ENCODE results near the gene ASTN1.

Gene ASTN1

DNA sequence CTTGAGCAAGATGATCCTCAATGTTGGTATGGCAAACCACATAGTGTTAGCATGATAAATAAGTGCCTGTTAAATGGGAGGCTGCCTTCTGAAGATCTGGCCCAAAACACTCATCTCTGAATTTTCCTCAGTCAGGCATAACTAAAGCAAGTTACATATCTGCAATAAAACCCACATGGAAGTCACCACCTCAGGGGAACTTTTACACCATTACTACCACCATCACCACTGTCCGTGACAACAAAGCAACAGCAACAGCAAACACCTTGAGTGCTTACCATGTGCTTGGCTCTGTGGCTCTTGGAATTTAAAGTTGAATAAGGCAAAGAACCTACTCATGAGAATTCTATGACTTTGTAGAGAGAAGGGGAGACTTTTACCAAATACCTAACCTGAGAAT, 233.0 kb downstream of the ASTN1 start:
- Histone ChIP-seq H3K9ac (ENCODE audit: low read length) (no peak overlapping the region), H2AFZ (ENCODE audit: low read depth, low read length) (no peak overlapping the region), H3K27me3 (ENCODE audit: control insufficient read depth in 1 of 2, insufficient read depth in 1 of 2, low read length in 2 of 2) (peaks cover 0 to 30% of the 10 kb centered on the region in 2 experiments), H3K23ac (ENCODE audit: low read length in 2 of 2) (no peak overlapping the region), H3K14ac (ENCODE audit: low read length in 2 of 2) (no peak overlapping the region), H3K27ac (ENCODE audit: low read length, poor library complexity, severe bottlenecking) (no peak overlapping the region), H3K4ac (ENCODE audit: low read depth in 1 of 2, low read length in 2 of 2) (no peak overlapping the region), H3K4me1 (ENCODE audit: control insufficient read depth, insufficient read depth, low read depth, low read length) (no peaks in the 10 kb centered on the region), H3K36me3 (ENCODE audit: control insufficient read depth in 1 of 2, insufficient read depth in 2 of 2, low read depth in 1 of 2, low read length in 2 of 2) (no peaks in the 10 kb centered on the region), H2AK5ac (ENCODE audit: low read length, severe bottlenecking) (no peak overlapping the region), H3K79me1 (replicated peaks; ENCODE audit: low read length, poor library complexity, severe bottlenecking) (no peaks in the 10 kb centered on the region), H4K91ac (ENCODE audit: low read length) (no peak overlapping the region), H4K8ac (ENCODE audit: low read length) (no peak overlapping the region), H2BK5ac (ENCODE audit: low read depth, low read length, poor library complexity, severe bottlenecking) (no peak overlapping the region), H2BK12ac (ENCODE audit: low read length in 2 of 2) (no peak overlapping the region), H2BK120ac (ENCODE audit: low read depth, low read length) (no peak overlapping the region), H3K18ac (ENCODE audit: low read depth in 1 of 2, low read length in 2 of 2) (no peak overlapping the region), H3K4me2 (ENCODE audit: low read length, poor library complexity, severe bottlenecking) (no peak overlapping the region), H3K9me3 (ENCODE audit: control insufficient read depth, low read length) (no peaks in the 10 kb centered on the region), H3K4me3 (ENCODE audit: insufficient read depth in 1 of 2, low read depth in 1 of 2, low read length in 2 of 2) (no peak overlapping the region), H2BK15ac (ENCODE audit: low read depth, poor library complexity, severe bottlenecking) (no peak overlapping the region)
- no peak for DNase-seq
- WGBS, result no CpG with 5 or more reads among the region's 1 CpG

DNA sequence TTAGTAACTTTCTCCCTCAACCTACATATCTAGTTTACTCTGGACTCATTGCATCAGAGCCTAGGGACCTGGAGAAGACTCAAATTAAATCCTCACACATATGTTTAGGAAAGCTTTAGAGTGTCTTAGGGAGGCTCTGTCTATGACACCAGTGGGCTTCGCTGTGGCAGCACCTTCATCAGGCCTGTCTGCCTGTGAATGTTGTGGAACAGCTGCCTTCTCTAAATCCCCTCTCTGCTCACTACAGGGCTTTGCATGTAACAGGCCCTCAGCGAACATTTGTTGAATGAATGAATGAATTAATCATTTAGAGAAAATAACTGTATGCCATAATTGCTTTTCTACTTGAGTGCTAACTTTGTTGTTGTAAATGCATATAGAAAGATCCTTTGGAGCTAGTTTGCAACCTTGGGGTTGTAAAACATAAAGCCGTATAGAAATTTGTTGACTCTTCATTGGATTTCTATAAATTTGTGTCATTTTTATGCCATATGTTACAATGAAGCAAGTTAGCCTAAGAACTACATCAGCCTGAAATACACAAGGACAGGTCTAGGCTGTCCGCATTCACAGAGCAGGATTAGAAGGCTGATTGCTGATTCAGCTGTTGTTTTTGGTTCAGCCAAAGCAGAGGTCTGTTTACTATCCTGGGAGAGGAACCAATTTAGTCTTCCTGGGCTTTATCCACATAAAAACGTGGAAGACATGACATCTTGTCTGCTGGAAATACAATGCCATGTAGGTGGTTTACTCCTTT, 238.0 kb downstream of the ASTN1 start:
- Histone ChIP-seq H2BK15ac (ENCODE audit: low read depth, poor library complexity, severe bottlenecking) (no peak overlapping the region), H3K4ac (ENCODE audit: low read depth in 1 of 2, low read length in 2 of 2) (no peak overlapping the region), H3K79me1 (replicated peaks; ENCODE audit: low read length, poor library complexity, severe bottlenecking) (no peaks in the 10 kb centered on the region), H3K27me3 (ENCODE audit: control insufficient read depth in 1 of 2, insufficient read depth in 1 of 2, low read length in 2 of 2) (peaks cover 0 to 43% of the 10 kb centered on the region in 2 experiments), H2BK120ac (ENCODE audit: low read depth, low read length) (no peak overlapping the region), H2BK12ac (ENCODE audit: low read length in 2 of 2) (no peak overlapping the region), H3K4me1 (ENCODE audit: control insufficient read depth, insufficient read depth, low read depth, low read length) (no peaks in the 10 kb centered on the region), H3K27ac (ENCODE audit: low read length, poor library complexity, severe bottlenecking) (no peak overlapping the region), H3K23ac (ENCODE audit: low read length in 2 of 2) (no peak overlapping the region), H3K14ac (ENCODE audit: low read length in 2 of 2) (no peak overlapping the region), H3K4me3 (ENCODE audit: insufficient read depth in 1 of 2, low read depth in 1 of 2, low read length in 2 of 2) (no peak overlapping the region), H2AFZ (ENCODE audit: low read depth, low read length) (no peak overlapping the region), H3K9me3 (ENCODE audit: control insufficient read depth, low read length) (no peaks in the 10 kb centered on the region), H4K91ac (ENCODE audit: low read length) (no peak overlapping the region), H4K8ac (ENCODE audit: low read length) (no peak overlapping the region), H3K36me3 (ENCODE audit: control insufficient read depth in 1 of 2, insufficient read depth in 2 of 2, low read depth in 1 of 2, low read length in 2 of 2) (no peaks in the 10 kb centered on the region), H2AK5ac (ENCODE audit: low read length, severe bottlenecking) (no peak overlapping the region), H3K9ac (ENCODE audit: low read length) (no peak overlapping the region), H3K18ac (ENCODE audit: low read depth in 1 of 2, low read length in 2 of 2) (no peak overlapping the region), H3K4me2 (ENCODE audit: low read length, poor library complexity, severe bottlenecking) (no peak overlapping the region), H2BK5ac (ENCODE audit: low read depth, low read length, poor library complexity, severe bottlenecking) (no peak overlapping the region)
- 75% methylated on average over 4 of the region's 5 CpGs for WGBS
- DNase-seq, result no peak

- no peak overlapping the region for H2AFZ ChIP-seq (ENCODE audit: low read depth, low read length)
- DNase-seq, result no peak
- H3K27ac ChIP-seq (ENCODE audit: low read length, poor library complexity, severe bottlenecking), result no peak overlapping the region
- no peaks in the 10 kb centered on the region for H3K4me1 ChIP-seq (ENCODE audit: control insufficient read depth, insufficient read depth, low read depth, low read length)
- no peak overlapping the region for H2AK5ac ChIP-seq (ENCODE audit: low read length, severe bottlenecking)
- H3K9ac ChIP-seq (ENCODE audit: low read length), result no peak overlapping the region
- peaks cover 0 to 39% of the 10 kb centered on the region in 2 experiments for H3K27me3 ChIP-seq (ENCODE audit: control insufficient read depth in 1 of 2, insufficient read depth in 1 of 2, low read length in 2 of 2)
- 90% methylated on average over 2 of the region's 5 CpGs for WGBS
- H2BK5ac ChIP-seq (ENCODE audit: low read depth, low read length, poor library complexity, severe bottlenecking), result no peak overlapping the region
- H4K91ac ChIP-seq (ENCODE audit: low read length), result no peak overlapping the region
- no peak overlapping the region for H3K4me3 ChIP-seq (ENCODE audit: insufficient read depth in 1 of 2, low read depth in 1 of 2, low read length in 2 of 2)
- no peak overlapping the region for H2BK12ac ChIP-seq (ENCODE audit: low read length in 2 of 2)
- no peaks in the 10 kb centered on the region for H3K36me3 ChIP-seq (ENCODE audit: control insufficient read depth in 1 of 2, insufficient read depth in 2 of 2, low read depth in 1 of 2, low read length in 2 of 2)
- no peaks in the 10 kb centered on the region for H3K9me3 ChIP-seq (ENCODE audit: control insufficient read depth, low read length)
- H2BK120ac ChIP-seq (ENCODE audit: low read depth, low read length), result no peak overlapping the region
- no peak overlapping the region for H3K4ac ChIP-seq (ENCODE audit: low read depth in 1 of 2, low read length in 2 of 2)
- no peak overlapping the region for H3K18ac ChIP-seq (ENCODE audit: low read depth in 1 of 2, low read length in 2 of 2)
- no peak overlapping the region for H3K4me2 ChIP-seq (ENCODE audit: low read length, poor library complexity, severe bottlenecking)
- H3K79me1 ChIP-seq (replicated peaks; ENCODE audit: low read length, poor library complexity, severe bottlenecking), result no peaks in the 10 kb centered on the region
- no peak overlapping the region for H3K23ac ChIP-seq (ENCODE audit: low read length in 2 of 2)
- H4K8ac ChIP-seq (ENCODE audit: low read length), result no peak overlapping the region
- H3K14ac ChIP-seq (ENCODE audit: low read length in 2 of 2), result no peak overlapping the region
- H2BK15ac ChIP-seq (ENCODE audit: low read depth, poor library complexity, severe bottlenecking), result no peak overlapping the region
Observed at GRCh38 chr1:176925223-176925622, 239.3 kb downstream of the ASTN1 start.

DNA sequence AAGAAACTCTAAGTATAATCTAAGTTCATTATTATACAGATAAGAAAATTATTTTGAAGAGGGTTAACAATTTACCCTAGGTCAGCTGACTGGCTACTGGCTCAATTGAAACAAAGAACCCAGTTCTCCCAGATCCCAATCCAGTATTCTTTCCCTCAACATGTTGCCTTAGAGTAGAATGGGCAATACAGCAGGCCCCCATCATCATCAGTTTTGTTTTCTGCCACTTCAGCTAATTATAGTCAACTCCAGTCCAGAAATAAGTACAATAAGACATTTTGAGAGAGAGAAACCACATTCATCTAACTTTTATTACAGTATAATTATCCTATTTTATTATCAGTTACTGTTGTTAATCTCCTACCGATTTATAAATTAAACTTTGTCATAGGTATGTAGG, 241.2 kb downstream of the ASTN1 start:
- no peak overlapping the region for H2BK15ac ChIP-seq (ENCODE audit: low read depth, poor library complexity, severe bottlenecking)
- no CpG with 5 or more reads among the region's 1 CpG for WGBS

More for the DNA sequence above, 241.2 kb downstream of the ASTN1 start:
- H3K23ac ChIP-seq (ENCODE audit: low read length in 2 of 2), result no peak overlapping the region
- no peaks in the 10 kb centered on the region for H3K4me1 ChIP-seq (ENCODE audit: control insufficient read depth, insufficient read depth, low read depth, low read length)
- no peak overlapping the region for H2BK120ac ChIP-seq (ENCODE audit: low read depth, low read length)
- no peak overlapping the region for H3K4me2 ChIP-seq (ENCODE audit: low read length, poor library complexity, severe bottlenecking)
- H3K9ac ChIP-seq (ENCODE audit: low read length), result no peak overlapping the region
- H3K36me3 ChIP-seq (ENCODE audit: control insufficient read depth in 1 of 2, insufficient read depth in 2 of 2, low read depth in 1 of 2, low read length in 2 of 2), result no peaks in the 10 kb centered on the region
- H4K91ac ChIP-seq (ENCODE audit: low read length), result no peak overlapping the region
- no peak overlapping the region for H2BK5ac ChIP-seq (ENCODE audit: low read depth, low read length, poor library complexity, severe bottlenecking)
- no peak overlapping the region for H3K27ac ChIP-seq (ENCODE audit: low read length, poor library complexity, severe bottlenecking)
- no peak overlapping the region for H4K8ac ChIP-seq (ENCODE audit: low read length)
- no peak overlapping the region for H3K4ac ChIP-seq (ENCODE audit: low read depth in 1 of 2, low read length in 2 of 2)
- H3K79me1 ChIP-seq (replicated peaks; ENCODE audit: low read length, poor library complexity, severe bottlenecking), result no peaks in the 10 kb centered on the region
- H2AK5ac ChIP-seq (ENCODE audit: low read length, severe bottlenecking), result no peak overlapping the region
- H3K4me3 ChIP-seq (ENCODE audit: insufficient read depth in 1 of 2, low read depth in 1 of 2, low read length in 2 of 2), result no peak overlapping the region
- no peaks in the 10 kb centered on the region for H3K9me3 ChIP-seq (ENCODE audit: control insufficient read depth, low read length)
- H2AFZ ChIP-seq (ENCODE audit: low read depth, low read length), result no peak overlapping the region
- no peak overlapping the region for H3K18ac ChIP-seq (ENCODE audit: low read depth in 1 of 2, low read length in 2 of 2)
- H3K27me3 ChIP-seq (ENCODE audit: control insufficient read depth in 1 of 2, insufficient read depth in 1 of 2, low read length in 2 of 2), result peaks cover 4 to 28% of the 10 kb centered on the region in 2 experiments
- H2BK12ac ChIP-seq (ENCODE audit: low read length in 2 of 2), result no peak overlapping the region
- no peak overlapping the region for H3K14ac ChIP-seq (ENCODE audit: low read length in 2 of 2)
- no peak for DNase-seq

Measured in mesenchymal stem cell (in vitro differentiated cells and primary cell).